A673 (cell line): ENCODE data around the gene KCTD21.

ENCODE experiments used
- CTCF ChIP-seq: fragments of 300-800, 200-600 bp; sonication (generic); conservative IDR thresholded peaks from 2 replicates; pipeline ENCODE4 v1.5.1; 2017; ENCODE audit warnings: low read depth, mild to moderate bottlenecking, antibody characterized with exemption, low read length, moderate library complexity, mixed read lengths
- EZH2 ChIP-seq: fragments of 200-600 bp; sonication (generic); IDR thresholded peaks from 2 replicates; pipeline ENCODE4 v1.6.1; 2017; ENCODE audit warnings: borderline replicate concordance, low read depth, mild to moderate bottlenecking, mixed read lengths, antibody characterized with exemption, low read length; ENCODE audit not compliant: poor library complexity, severe bottlenecking

GRCh38 chr11:78138291-78138690 is 50.1 kb downstream of the KCTD21 start:
- TF ChIP-seq CTCF (no peak), EZH2 (no peak)
